Skeletal muscle tissue (tissue), 4 donors: Measurements from ENCODE around the gene DGCR2. TPM values are rescaled to one million over a fixed set of nuclear protein-coding genes. Genes with fewer than 3 reads are reported as not detected.
"Not testable (repeated sequence)": the region's sequence is repeated elsewhere in the genome, so short reads cannot be mapped to it uniquely, and the experiment has no call there.

Experiments
- H3K27ac ChIP-seq: one replicate; pipeline ENCODE4 v1.7.0; 2013; ENCODE audit warnings: mild to moderate bottlenecking, low read depth, low read length, inconsistent platforms
- H3K27me3 ChIP-seq, 3 donors: one replicate each; pipeline ENCODE4 v1.7.0; 2013; ENCODE audit warnings: low read length in 3 of 3; ENCODE audit not compliant: control insufficient read depth in 3 of 3, insufficient read depth in 3 of 3
- H3K36me3 ChIP-seq, 3 donors: one replicate each; pipeline ENCODE4 v1.7.0; 2013; ENCODE audit warnings: low read length in 3 of 3; ENCODE audit not compliant: control insufficient read depth in 3 of 3, insufficient read depth in 3 of 3
- H3K4me1 ChIP-seq, 3 donors: one replicate each; pipeline ENCODE4 v1.7.0; 2013; ENCODE audit warnings: low read length in 3 of 3, mild to moderate bottlenecking in 3 of 3; ENCODE audit not compliant: control insufficient read depth in 3 of 3, insufficient read depth in 3 of 3
- H3K4me3 ChIP-seq, 3 donors: one replicate each; pipeline ENCODE4 v1.7.0; 2013; ENCODE audit warnings: low read length in 3 of 3
- H3K9ac ChIP-seq, 3 donors: one replicate each; pipeline ENCODE4 v1.7.0; 2013; ENCODE audit warnings: low read length in 3 of 3, mild to moderate bottlenecking in 3 of 3, moderate library complexity in 2 of 3, low read depth in 1 of 3
- H3K9me3 ChIP-seq, 3 donors: one replicate each; pipeline ENCODE4 v1.7.0; 2013; ENCODE audit warnings: low read length in 3 of 3; ENCODE audit not compliant: control insufficient read depth in 3 of 3
- total RNA-seq: library from RNA; depleted of rRNA; stranded (reverse); fragments of >200 nt; gene quantifications from one replicate; pipeline ENCODE4 v1.2.3, GENCODE V29; 2014
- donor health status: Osteomylitis.

The DGCR2 gene
- total RNA-seq, 1 donor from 2014 or later = 41.8 TPM

GRCh38 chr22:19035126-19035473 lies 87.1 kb downstream of the DGCR2 start:
- not testable (repeated sequence) for H3K27ac ChIP-seq, H3K27me3 ChIP-seq, H3K9ac ChIP-seq, H3K9me3 ChIP-seq, H3K4me1 ChIP-seq, H3K4me3 ChIP-seq
- peaks cover 28 to 33% (median 31%) of the 10 kb centered on the region in 3 donors for H3K36me3 ChIP-seq

- H3K36me3 ChIP-seq = peaks cover 25 to 29% (median 27%) of the 10 kb centered on the region in 3 donors
- H3K9me3 ChIP-seq, H3K4me3 ChIP-seq, H3K27ac ChIP-seq, H3K9ac ChIP-seq, H3K4me1 ChIP-seq, H3K27me3 ChIP-seq: not testable (repeated sequence)
Observed at GRCh38 chr22:19034724-19035120, 87.5 kb downstream of the DGCR2 start.

- not testable (repeated sequence) for H3K4me1 ChIP-seq, H3K27ac ChIP-seq, H3K4me3 ChIP-seq, H3K27me3 ChIP-seq, H3K9me3 ChIP-seq, H3K9ac ChIP-seq
- peaks cover 20 to 24% (median 22%) of the 10 kb centered on the region in 3 donors for H3K36me3 ChIP-seq
Observed at GRCh38 chr22:19034031-19034723, 88.0 kb downstream of the DGCR2 start.

GRCh38 chr22:19033568-19033905 lies 88.7 kb downstream of the DGCR2 start:
- not testable (repeated sequence) for H3K9ac ChIP-seq, H3K4me3 ChIP-seq, H3K4me1 ChIP-seq, H3K9me3 ChIP-seq, H3K27ac ChIP-seq
- Histone ChIP-seq H3K36me3 (peaks cover 14 to 18% (median 15%) of the 10 kb centered on the region in 3 donors), H3K27me3 (peaks cover 8 to 14% (median 11%) of the 10 kb centered on the region in 3 donors)

- Histone ChIP-seq H3K27me3 (peaks cover 8 to 14% (median 11%) of the 10 kb centered on the region in 3 donors), H3K36me3 (peaks cover 9 to 14% (median 11%) of the 10 kb centered on the region in 3 donors)
- H3K9me3 ChIP-seq, H3K9ac ChIP-seq, H3K4me3 ChIP-seq, H3K27ac ChIP-seq, H3K4me1 ChIP-seq: not testable (repeated sequence)
Observed at GRCh38 chr22:19032898-19033567, 89.2 kb downstream of the DGCR2 start.

GRCh38 chr22:19032156-19032785 lies 89.9 kb downstream of the DGCR2 start:
- not testable (repeated sequence) for H3K4me1 ChIP-seq, H3K9me3 ChIP-seq, H3K36me3 ChIP-seq, H3K9ac ChIP-seq, H3K4me3 ChIP-seq, H3K27ac ChIP-seq
- H3K27me3 ChIP-seq = peaks cover 8 to 14% (median 11%) of the 10 kb centered on the region in 3 donors

- not testable (repeated sequence) for H3K27ac ChIP-seq, H3K4me3 ChIP-seq, H3K9me3 ChIP-seq, H3K36me3 ChIP-seq, H3K9ac ChIP-seq, H3K4me1 ChIP-seq
- peaks cover 8 to 14% (median 13%) of the 10 kb centered on the region in 3 donors for H3K27me3 ChIP-seq
Observed at GRCh38 chr22:19030889-19031252, 91.3 kb downstream of the DGCR2 start.

- H3K9ac ChIP-seq, H3K4me3 ChIP-seq, H3K9me3 ChIP-seq, H3K36me3 ChIP-seq, H3K4me1 ChIP-seq, H3K27ac ChIP-seq: not testable (repeated sequence)
- peaks cover 8 to 14% (median 13%) of the 10 kb centered on the region in 3 donors for H3K27me3 ChIP-seq
Observed at GRCh38 chr22:19030226-19030888, 91.9 kb downstream of the DGCR2 start.

- not testable (repeated sequence) for H3K9ac ChIP-seq, H3K9me3 ChIP-seq, H3K4me3 ChIP-seq, H3K27ac ChIP-seq, H3K36me3 ChIP-seq, H3K4me1 ChIP-seq
- H3K27me3 ChIP-seq = peaks cover 11 to 14% (median 13%) of the 10 kb centered on the region in 3 donors
Observed at GRCh38 chr22:19029113-19030103, 92.8 kb downstream of the DGCR2 start.
